GM23248 (cell line): Measurements from ENCODE around the gene CSMD2. TPM values are rescaled to one million over a fixed set of nuclear protein-coding genes. Genes with fewer than 3 reads are reported as not detected.

Source experiments
- DNase-seq: peaks from one replicate; pipeline ENCODE4 v3.0.0-alpha.2; 2015
- H2AFZ ChIP-seq: fragments of 200-600 bp; sonication (generic); 2 replicates; pipeline ENCODE4 v1.6.1; 2016; ENCODE audit warnings: antibody characterized with exemption
- H3F3A ChIP-seq: fragments of 200-600 bp; sonication (generic); 2 replicates; pipeline ENCODE4 v1.6.1; 2016; ENCODE audit warnings: mild to moderate bottlenecking, antibody characterized with exemption, mixed run types; ENCODE audit not compliant: insufficient read depth
- H3K27ac ChIP-seq: fragments of 200-600 bp; sonication (generic); 2 replicates; pipeline ENCODE4 v1.5.1; 2016; ENCODE audit warnings: mild to moderate bottlenecking
- H3K27me3 ChIP-seq: fragments of 200-600 bp; sonication (generic); replicated peaks from 2 replicates; pipeline ENCODE4 v1.6.1; 2016; ENCODE audit warnings: mild to moderate bottlenecking; ENCODE audit not compliant: insufficient read depth
- H3K36me3 ChIP-seq: fragments of 200-600 bp; sonication (generic); 2 replicates; pipeline ENCODE4 v1.6.1; 2016; ENCODE audit warnings: low read depth, mild to moderate bottlenecking
- H3K4me1 ChIP-seq: fragments of 200-600 bp; sonication (generic); 2 replicates; pipeline ENCODE4 v1.6.1; 2016; ENCODE audit warnings: mild to moderate bottlenecking; ENCODE audit not compliant: insufficient read depth
- H3K4me2 ChIP-seq: fragments of 200-600 bp; sonication (generic); one replicate; pipeline ENCODE4 v1.6.1; 2016; ENCODE audit warnings: mild to moderate bottlenecking; ENCODE audit not compliant: unreplicated experiment
- H3K4me3 ChIP-seq: fragments of 200-600 bp; sonication (generic); 2 replicates; pipeline ENCODE4 v1.5.1; 2016; ENCODE audit warnings: mild to moderate bottlenecking
- H3K79me2 ChIP-seq: fragments of 200-600 bp; sonication (generic); 2 replicates; pipeline ENCODE4 v1.6.1; 2016; ENCODE audit warnings: mild to moderate bottlenecking; ENCODE audit not compliant: insufficient read depth
- H3K9ac ChIP-seq: fragments of 200-600 bp; sonication (generic); 2 replicates; pipeline ENCODE4 v1.6.1; 2016; ENCODE audit warnings: mild to moderate bottlenecking
- H3K9me2 ChIP-seq: fragments of 200-600 bp; sonication (generic); 2 replicates; pipeline ENCODE4 v1.6.1; 2016; ENCODE audit warnings: mixed run types, mild to moderate bottlenecking, moderate library complexity; ENCODE audit not compliant: insufficient read depth
- H3K9me3 ChIP-seq: fragments of 200-600 bp; sonication (generic); one replicate; pipeline ENCODE4 v1.6.1; 2017; ENCODE audit warnings: low read depth
- H4K20me1 ChIP-seq: fragments of 200-600 bp; sonication (generic); 2 replicates; pipeline ENCODE4 v1.6.0; 2016; ENCODE audit not compliant: insufficient read depth
- EZH2 ChIP-seq: fragments of 200-600 bp; sonication (generic); IDR thresholded peaks from 2 replicates; pipeline ENCODE4 v1.6.1; 2018; ENCODE audit warnings: antibody characterized with exemption, mild to moderate bottlenecking; ENCODE audit not compliant: insufficient read depth, poor library complexity, severe bottlenecking
- EZH2phosphoT487 ChIP-seq: fragments of 200-600 bp; sonication (generic); IDR thresholded peaks from 2 replicates; pipeline ENCODE4 v1.6.1; 2018; ENCODE audit warnings: antibody characterized with exemption, moderate library complexity, mild to moderate bottlenecking, low read depth; ENCODE audit not compliant: insufficient read depth
- WGBS, 2 experiments: methylation state at CpG; one replicate each; pipeline ENCODE4 v1.1.6; 2015 to 2017; ENCODE audit warnings: low lambda C conversion rate in 2 of 2, low coverage in 1 of 2; ENCODE audit errors: missing lambda C conversion rate in 2 of 2; 5-methylcytosine and 5-hydroxymethylcytosine counted together
- in situ Hi-C: fragments of 300-500 bp; cut with MboI; formaldehyde crosslinking; loops from 2 replicates; pipeline ENCODE4 v1.15.0; 2020
- polyA plus RNA-seq: library from polyadenylated mRNA; unstranded; fragments of >200 nt; fragmentation: Nextera tagmentation; extraction: Ambion mirVana; gene quantifications from 2 replicates; pipeline ENCODE4 v1.2.1, GENCODE V29; 2016
- total RNA-seq: library from RNA; depleted of rRNA; stranded (reverse); fragments of >200 nt; shearing (Covaris generic); gene quantifications from 2 replicates; pipeline ENCODE4 v1.2.3, GENCODE V29; 2014

Gene CSMD2
- total and polyA plus RNA-seq, 2 experiments from 2014 or later, result 4.5 to 7.1 TPM

DNA sequence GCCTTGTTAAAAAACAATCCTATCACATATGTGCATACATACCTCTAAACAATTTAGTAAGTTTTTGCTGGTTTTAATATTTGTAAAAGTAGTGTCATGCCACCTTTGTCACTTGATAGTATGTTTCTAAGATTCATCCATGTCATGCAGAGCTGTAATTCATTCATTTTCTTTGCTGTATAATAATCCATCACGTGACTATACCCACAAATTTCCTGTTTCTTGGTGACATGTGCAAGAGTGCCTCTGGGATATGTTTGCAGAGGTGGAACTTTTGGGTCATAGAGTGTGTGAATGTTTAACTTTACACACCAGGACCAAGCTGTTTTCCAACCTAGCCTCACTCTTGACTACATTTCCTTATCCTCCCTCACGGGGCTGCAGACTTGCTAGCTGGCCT, 629.7 kb downstream of the CSMD2 start:
- no peak overlapping the region for H3K9ac ChIP-seq
- peaks cover 3% of the 10 kb centered on the region; the same call in 1 of the 2 replicates for H3K36me3 ChIP-seq
- in situ Hi-C loops, result no loop called here
- H3K9me3 ChIP-seq, result no peaks in the 10 kb centered on the region
- H3K9me2 ChIP-seq, result no peaks in the 10 kb centered on the region
- H3K4me1 ChIP-seq, result no peaks in the 10 kb centered on the region
- no peaks in the 10 kb centered on the region for H4K20me1 ChIP-seq
- no peak for DNase-seq
- no peak for TF ChIP-seq EZH2
- no peak for TF ChIP-seq EZH2phosphoT487
- no peak overlapping the region for H3K4me3 ChIP-seq
- no peaks in the 10 kb centered on the region for H3F3A ChIP-seq
- H3K27ac ChIP-seq, result no peak overlapping the region
- WGBS, 2 experiments, result 79 to 87% methylated on average over 2 of the region's 2 CpGs
- no peaks in the 10 kb centered on the region for H3K27me3 ChIP-seq
- no peak overlapping the region for H2AFZ ChIP-seq
- no peaks in the 10 kb centered on the region for H3K79me2 ChIP-seq
- H3K4me2 ChIP-seq, result no peak overlapping the region

DNA sequence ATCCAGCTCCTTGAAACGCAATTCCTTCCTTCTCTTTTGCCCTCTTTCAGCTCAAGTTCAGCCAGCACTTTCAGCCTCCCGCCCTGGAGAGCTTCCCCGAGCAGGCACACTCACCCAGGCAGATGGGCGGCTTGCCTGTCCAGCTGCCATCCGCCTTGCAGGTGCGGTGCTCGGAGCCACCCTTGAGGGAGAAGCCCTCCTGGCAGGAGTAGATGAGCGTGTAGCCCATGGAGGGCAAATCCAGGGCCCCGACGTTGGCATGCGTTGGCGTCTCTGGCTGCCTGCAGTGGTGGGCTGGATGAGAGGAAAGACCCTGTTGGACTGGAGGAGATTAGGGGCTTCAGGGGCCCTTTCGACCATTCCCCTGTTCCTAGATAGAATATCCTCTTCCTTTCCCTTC, 632.1 kb downstream of the CSMD2 start:
- TF ChIP-seq EZH2phosphoT487, result no peak
- TF ChIP-seq EZH2, result no peak
- no peak overlapping the region for H3K9ac ChIP-seq
- no peak overlapping the region for H3K4me3 ChIP-seq
- H3K79me2 ChIP-seq, result no peaks in the 10 kb centered on the region
- H3K27me3 ChIP-seq, result no peaks in the 10 kb centered on the region
- 89 to 90% methylated on average over 13 of the region's 13 CpGs for WGBS, 2 experiments
- no peak overlapping the region for H2AFZ ChIP-seq
- no peak overlapping the region for H3K27ac ChIP-seq
- DNase-seq, result no peak
- H3K4me2 ChIP-seq, result no peak overlapping the region
- H3K36me3 ChIP-seq, result no peaks in the 10 kb centered on the region; the same call in 1 of the 2 replicates
- H3K9me2 ChIP-seq, result no peaks in the 10 kb centered on the region
- no peaks in the 10 kb centered on the region for H3K4me1 ChIP-seq
- no peaks in the 10 kb centered on the region for H4K20me1 ChIP-seq
- in situ Hi-C loops, result no loop called here
- no peaks in the 10 kb centered on the region for H3K9me3 ChIP-seq
- no peaks in the 10 kb centered on the region for H3F3A ChIP-seq

- Histone ChIP-seq H3K27ac (no peak overlapping the region), H3K4me3 (no peak overlapping the region), H3K9me3 (no peaks in the 10 kb centered on the region), H3K9me2 (no peaks in the 10 kb centered on the region), H2AFZ (no peak overlapping the region), H4K20me1 (no peaks in the 10 kb centered on the region), H3K27me3 (no peaks in the 10 kb centered on the region), H3K79me2 (no peaks in the 10 kb centered on the region), H3K4me2 (no peak overlapping the region), H3F3A (no peaks in the 10 kb centered on the region), H3K4me1 (no peaks in the 10 kb centered on the region), H3K9ac (no peak overlapping the region), H3K36me3 (no peaks in the 10 kb centered on the region; the same call in 1 of the 2 replicates)
- TF ChIP-seq EZH2 (no peak), EZH2phosphoT487 (no peak)
- in situ Hi-C loops, result no loop called here
- DNase-seq, result no peak
- WGBS, 2 experiments, result 54% methylated on average over 3 of the region's 3 CpGs
These were observed 632.8 kb downstream of the CSMD2 start for GRCh38 chr1:33532250-33532649.

DNA sequence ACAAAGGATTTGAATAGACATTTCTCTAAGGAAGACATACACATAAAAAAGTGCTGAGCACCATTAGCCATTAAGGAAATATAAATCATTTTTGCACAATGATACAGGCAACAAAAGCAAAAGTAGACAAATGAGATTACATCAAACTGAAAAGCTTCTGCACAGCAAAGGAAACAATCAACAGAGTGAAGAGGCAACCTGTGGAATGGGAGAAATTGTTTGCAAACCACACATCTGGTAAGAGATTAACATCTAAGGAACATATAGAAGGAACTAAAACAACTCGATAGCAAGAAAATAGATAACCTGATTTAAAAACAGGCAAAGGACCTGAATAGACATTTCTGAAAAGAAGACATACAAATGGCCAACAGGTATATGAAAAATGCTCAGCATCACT, 635.1 kb downstream of the CSMD2 start:
- Histone ChIP-seq H3K27me3 (no peaks in the 10 kb centered on the region), H3F3A (no peaks in the 10 kb centered on the region), H3K9ac (no peak overlapping the region), H3K4me1 (no peaks in the 10 kb centered on the region), H3K4me3 (no peak overlapping the region), H3K36me3 (peaks cover 9% of the 10 kb centered on the region; the same call in 1 of the 2 replicates), H3K4me2 (no peak overlapping the region), H4K20me1 (no peaks in the 10 kb centered on the region), H3K27ac (no peak overlapping the region), H3K79me2 (no peaks in the 10 kb centered on the region), H3K9me3 (no peaks in the 10 kb centered on the region), H3K9me2 (no peaks in the 10 kb centered on the region), H2AFZ (no peak overlapping the region)
- no peak for TF ChIP-seq EZH2
- no peak for TF ChIP-seq EZH2phosphoT487
- in situ Hi-C loops, result no loop called here
- 100% methylated on average over 1 of the region's 1 CpG for WGBS, 2 experiments
- DNase-seq, result no peak

DNA sequence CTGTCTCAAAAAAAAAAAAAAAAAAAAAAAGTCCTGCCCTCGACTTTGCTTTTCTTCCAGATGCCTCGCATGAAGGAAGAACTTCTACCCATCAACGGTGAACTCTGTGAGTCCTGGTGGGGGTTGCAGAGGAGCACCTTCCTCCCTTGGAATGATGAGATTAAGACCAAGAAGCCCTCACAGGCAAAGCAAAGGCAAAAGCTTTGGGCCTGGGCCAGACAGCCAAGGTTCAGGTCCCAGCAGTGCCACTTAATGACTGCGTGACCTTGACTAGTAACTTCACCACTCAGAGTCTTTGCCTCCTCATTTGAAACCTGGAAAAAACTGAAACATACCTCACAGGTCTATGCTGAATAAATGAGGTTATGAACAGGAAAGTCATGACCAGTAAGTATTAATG, 637.1 kb downstream of the CSMD2 start:
- in situ Hi-C loops, result no loop called here
- WGBS, 2 experiments, result 74 to 88% methylated on average over 3 to 4 of the region's 4 CpGs

More for the DNA sequence above, 637.1 kb downstream of the CSMD2 start:
- no peak overlapping the region for H3K9ac ChIP-seq
- H4K20me1 ChIP-seq, result no peaks in the 10 kb centered on the region
- H3K4me3 ChIP-seq, result no peak overlapping the region
- DNase-seq, result no peak
- no peak overlapping the region for H3K27ac ChIP-seq
- no peaks in the 10 kb centered on the region for H3K9me3 ChIP-seq
- H2AFZ ChIP-seq, result no peak overlapping the region
- TF ChIP-seq EZH2phosphoT487 (no peak), EZH2 (no peak)
- no peak overlapping the region for H3K4me2 ChIP-seq
- H3K9me2 ChIP-seq, result no peaks in the 10 kb centered on the region
- no peaks in the 10 kb centered on the region for H3K79me2 ChIP-seq
- no peaks in the 10 kb centered on the region for H3K4me1 ChIP-seq
- H3F3A ChIP-seq, result no peaks in the 10 kb centered on the region
- peaks cover 11% of the 10 kb centered on the region; the same call in 1 of the 2 replicates for H3K36me3 ChIP-seq
- H3K27me3 ChIP-seq, result no peaks in the 10 kb centered on the region
